Cardiac fibroblast (primary cell): ENCODE measurements around the gene PI4KB.

ENCODE experiments used
- DNase-seq, 2 donors: peaks; one replicate each; pipeline versions ENCODE4 v3.0.0 to v3.0.0-alpha.2; 2010; ENCODE audit warnings: low read depth in 2 of 2
- H3K4me3 ChIP-seq, 2 donors: replicated peaks in 1 of 2; 1 replicate in 1 of 2; 2 replicates in 1 of 2; pipeline ENCODE4 v1.5.1; 2011; ENCODE audit warnings: low read depth in 2 of 2, low read length in 2 of 2, mild to moderate bottlenecking in 2 of 2, moderate library complexity in 1 of 2
- CTCF ChIP-seq: IDR thresholded peaks from one replicate; pipeline ENCODE4 v1.5.1; 2011; ENCODE audit warnings: low read depth, mild to moderate bottlenecking, low read length, inconsistent platforms

Gene PI4KB

GRCh38 chr1:151369302-151369610 lies 42.0 kb upstream of the PI4KB start:
- no peak overlapping the region for H3K4me3 ChIP-seq
- no peak for DNase-seq
- TF ChIP-seq CTCF = no peak

GRCh38 chr1:151368393-151369301 lies 41.4 kb upstream of the PI4KB start:
- H3K4me3 ChIP-seq = no peak overlapping the region
- no peak for TF ChIP-seq CTCF
- DNase-seq = peak in 1 of 2 donors; percentile 11

GRCh38 chr1:151367658-151368392 lies 40.6 kb upstream of the PI4KB start:
- no peak for TF ChIP-seq CTCF
- DNase-seq = peak in 1 of 2 donors; percentile 20
- H3K4me3 ChIP-seq = no peak overlapping the region

GRCh38 chr1:151364996-151365395 lies 37.8 kb upstream of the PI4KB start:
- DNase-seq = no peak
- H3K4me3 ChIP-seq = no peak overlapping the region
- no peak for TF ChIP-seq CTCF

GRCh38 chr1:151362308-151363155 lies 35.3 kb upstream of the PI4KB start:
- no peak for TF ChIP-seq CTCF
- no peak overlapping the region for H3K4me3 ChIP-seq
- no peak for DNase-seq

GRCh38 chr1:151361883-151362282 lies 34.7 kb upstream of the PI4KB start:
- no peak overlapping the region for H3K4me3 ChIP-seq
- DNase-seq = no peak
- TF ChIP-seq CTCF = no peak
